ACHN (cell line): ENCODE data around the gene ANKDD1B.

Experiments used
- DNase-seq: peaks from one replicate; pipeline ENCODE4 v3.0.0-alpha.2; 2015
- in situ Hi-C: cut with HindIII; loops from 2 replicates; pipeline ENCODE4 v1.10.0; 2017; ENCODE audit warnings: low sequenced_read_pairs, low pct_ligation_motif_present, low pct_unique_long_range_greater_than_20kb

Gene ANKDD1B

DNA sequence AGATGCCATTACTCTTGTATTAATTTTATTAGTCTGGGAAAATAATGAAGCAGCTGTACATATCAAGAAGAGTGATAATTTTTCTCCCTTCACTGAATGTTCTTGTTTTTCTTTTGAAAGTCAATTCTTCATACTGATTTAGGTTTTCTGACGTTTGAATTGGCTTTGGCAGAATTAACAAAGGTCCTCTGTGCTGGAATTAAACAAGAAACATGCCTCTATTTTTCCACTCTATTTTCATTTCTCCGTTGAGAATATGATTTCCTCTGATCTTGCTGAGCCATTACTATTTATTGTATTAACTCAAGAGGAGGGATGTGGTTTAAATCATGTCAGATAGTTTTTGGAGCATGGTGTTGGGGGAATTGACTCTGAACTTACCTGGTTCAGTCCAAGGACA lies 42.3 kb downstream of the ANKDD1B start:
- in situ Hi-C loops = no loop called here
- no peak for DNase-seq

DNA sequence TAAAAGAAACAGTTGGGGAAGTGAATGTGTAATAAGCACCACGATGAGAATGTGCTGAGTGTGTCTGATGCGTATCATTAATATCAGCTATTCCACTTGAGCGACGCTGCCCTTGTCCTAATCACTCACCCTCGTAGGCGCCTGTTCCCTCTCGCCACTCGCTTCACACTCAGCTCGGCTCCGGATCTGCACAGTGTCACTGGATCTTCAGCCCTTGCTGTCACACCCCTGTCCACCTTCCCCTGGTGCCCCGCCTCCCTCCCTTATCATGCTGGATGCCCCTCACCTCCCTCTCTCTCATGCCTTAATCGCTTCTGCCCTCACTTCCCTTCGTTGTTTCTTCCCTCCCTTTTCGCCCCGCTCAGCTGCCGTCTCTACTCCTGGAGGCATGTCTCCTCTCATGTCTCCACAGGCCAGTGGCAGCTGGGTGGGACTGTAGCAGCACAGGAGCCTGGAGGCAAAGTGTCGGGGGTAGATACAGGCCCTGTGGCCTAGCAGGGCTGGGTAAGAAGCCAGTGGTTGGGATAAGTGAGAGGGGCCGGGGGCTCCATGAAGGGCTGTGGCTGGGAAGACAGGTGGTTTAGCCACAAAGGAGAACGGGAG lies 43.5 kb downstream of the ANKDD1B start:
- in situ Hi-C loops = no loop called here
- DNase-seq = no peak

DNA sequence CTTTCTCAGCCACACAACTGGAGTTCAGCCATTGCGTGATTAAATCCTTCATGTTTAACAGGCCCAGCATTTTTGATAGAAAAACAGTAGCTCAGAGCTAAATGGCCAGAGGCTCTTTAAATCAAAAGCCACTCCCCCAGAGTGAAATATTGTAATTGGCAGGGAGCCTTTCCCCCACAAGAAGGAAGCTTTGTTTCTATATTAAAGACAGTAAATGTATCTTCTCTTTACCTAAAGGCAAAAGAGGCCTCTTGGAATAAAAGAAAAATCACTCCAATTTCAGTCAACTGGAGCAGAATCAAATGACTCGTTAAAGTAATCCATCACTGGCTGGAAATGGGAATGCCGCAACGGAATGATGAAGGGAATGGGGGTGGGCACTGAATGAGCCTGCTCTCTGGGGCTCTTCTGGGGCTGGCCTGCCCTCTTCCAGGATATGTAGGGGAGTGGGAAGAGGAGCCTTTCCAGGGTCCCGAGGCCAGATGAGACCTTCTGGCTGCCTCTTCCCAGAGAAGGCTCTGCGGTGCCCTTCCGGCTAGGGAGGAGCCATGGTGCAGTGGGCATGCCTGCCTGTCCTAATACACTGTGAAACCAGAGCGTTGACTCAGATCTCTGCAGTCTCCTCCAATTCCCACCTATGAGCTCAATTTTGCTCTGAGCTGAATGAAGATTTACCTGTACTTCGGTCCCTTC lies 45.2 kb downstream of the ANKDD1B start:
- DNase-seq = peak; percentile 63

DNA sequence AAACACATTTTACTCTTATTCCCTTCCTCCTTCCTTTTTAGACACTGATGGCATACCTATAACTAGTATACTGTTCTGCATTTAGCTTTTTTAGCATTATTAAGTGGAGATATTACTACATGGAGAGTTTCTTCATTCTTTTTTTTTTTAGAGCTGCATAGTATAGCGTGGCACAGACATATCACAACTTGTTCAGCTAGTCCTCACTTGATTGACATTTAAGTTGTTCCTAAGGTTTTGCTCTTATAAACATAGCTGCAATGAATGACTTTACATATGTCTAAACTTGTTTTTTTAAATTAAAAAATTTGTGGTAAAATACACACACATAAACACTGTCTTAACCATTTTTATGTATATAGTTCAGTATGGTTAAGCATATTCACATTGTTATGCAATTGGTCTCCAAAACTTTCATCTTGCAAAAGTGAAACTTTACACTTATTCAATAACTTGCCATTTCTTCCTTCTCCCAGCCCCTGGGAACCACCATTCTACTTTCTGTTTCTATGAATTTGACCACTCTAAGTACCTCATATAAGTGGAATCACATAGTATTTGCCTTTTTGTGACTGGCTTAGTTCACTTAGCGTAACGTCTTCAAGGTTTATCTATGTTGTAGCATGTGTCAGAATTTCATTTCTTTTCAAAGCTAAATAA lies 48.7 kb downstream of the ANKDD1B start:
- in situ Hi-C loops = no loop called here
- DNase-seq = no peak

More for the DNA sequence above, 45.2 kb downstream of the ANKDD1B start:
- in situ Hi-C loops = no loop called here

DNA sequence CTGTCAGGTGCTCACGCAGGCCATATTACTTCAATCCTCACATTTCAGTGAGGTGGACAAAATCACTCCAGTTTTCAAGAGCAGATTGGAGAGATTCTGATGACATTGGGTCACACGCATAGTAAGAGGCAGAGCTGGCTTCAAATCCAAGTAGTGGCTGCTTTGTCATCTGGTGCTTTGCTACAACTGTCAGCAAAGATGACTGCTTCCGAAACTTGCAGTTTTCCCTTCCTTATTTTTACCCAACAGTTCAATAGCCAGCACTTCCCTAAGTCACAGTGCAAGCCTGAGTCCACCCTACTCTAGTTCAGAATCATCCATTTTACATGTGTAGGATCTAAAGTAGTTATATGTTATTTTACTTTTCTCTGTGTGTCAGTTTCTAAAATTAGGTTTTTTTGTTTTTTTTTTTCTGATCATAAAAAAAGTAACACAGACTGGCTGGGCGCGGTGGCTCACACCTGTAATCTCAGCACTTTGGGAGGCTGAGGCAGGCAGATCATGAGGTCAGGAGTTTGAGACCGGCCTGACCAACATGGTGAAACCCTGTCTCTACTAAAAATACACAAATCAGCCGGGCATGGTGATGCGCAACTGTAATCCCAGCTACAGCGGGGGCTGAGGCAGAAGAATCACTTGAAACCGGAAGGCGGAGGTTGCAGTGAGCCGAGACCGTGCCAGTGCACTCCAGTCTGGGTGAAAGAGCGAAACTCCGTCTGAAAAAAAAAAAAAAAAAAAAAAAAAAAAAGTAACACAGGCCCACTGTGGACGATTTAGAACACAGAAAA lies 49.6 kb downstream of the ANKDD1B start:
- no peak for DNase-seq
- in situ Hi-C loops = no loop called here

DNA sequence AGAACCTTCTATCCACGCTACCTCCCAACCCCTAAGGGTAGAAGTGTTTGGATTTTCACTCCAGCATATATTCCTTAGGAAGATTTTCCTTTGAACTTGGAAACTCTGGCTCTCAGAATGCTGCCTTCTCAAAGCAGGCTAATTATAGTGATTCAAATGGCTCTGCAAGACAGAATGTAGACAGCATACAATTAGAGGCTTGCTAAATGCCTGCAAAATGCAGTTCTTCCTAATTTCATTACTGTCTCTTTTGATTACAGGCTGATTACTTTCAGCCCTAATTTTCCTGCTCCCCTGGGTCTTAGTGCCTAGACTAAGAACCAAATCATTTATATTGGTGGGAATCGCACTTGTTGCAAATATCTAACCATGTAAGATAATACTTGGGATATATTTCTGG lies 50.8 kb downstream of the ANKDD1B start:
- DNase-seq = no peak
- in situ Hi-C loops = no loop called here

DNA sequence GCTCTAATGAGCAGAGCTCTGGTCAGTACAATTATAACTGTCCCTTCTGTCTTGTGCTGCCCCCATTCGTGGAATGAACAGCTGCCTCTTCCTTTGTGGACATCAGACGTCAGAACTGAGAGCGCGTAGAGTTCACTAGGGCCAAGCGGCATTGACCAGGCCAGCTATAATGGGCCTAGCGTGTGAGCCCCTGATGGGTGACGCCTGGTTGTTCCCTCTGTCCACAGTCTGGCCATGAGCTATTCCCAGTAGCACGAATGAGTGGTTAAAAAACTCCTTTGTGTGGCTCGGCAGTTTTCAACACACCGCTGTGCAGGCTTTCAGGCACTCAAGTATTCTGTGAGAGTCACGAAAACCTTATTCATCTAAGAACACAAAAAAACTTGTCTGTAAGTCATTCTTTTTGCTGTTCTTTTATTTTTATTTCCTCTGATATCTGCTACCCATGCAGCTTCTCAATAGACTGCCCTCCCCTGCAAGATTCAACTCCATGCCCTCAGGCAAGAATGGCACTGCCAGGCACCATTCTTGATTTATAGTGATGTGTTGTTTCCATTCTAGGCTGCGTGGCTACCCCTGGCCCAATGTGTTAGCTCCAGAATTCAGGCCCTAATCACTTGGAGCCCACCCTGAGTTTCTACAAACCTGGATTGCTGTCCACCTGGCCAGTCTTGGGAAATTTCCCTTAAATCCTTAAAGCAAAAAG lies 52.5 kb downstream of the ANKDD1B start:
- DNase-seq = no peak
- in situ Hi-C loops = no loop called here

DNA sequence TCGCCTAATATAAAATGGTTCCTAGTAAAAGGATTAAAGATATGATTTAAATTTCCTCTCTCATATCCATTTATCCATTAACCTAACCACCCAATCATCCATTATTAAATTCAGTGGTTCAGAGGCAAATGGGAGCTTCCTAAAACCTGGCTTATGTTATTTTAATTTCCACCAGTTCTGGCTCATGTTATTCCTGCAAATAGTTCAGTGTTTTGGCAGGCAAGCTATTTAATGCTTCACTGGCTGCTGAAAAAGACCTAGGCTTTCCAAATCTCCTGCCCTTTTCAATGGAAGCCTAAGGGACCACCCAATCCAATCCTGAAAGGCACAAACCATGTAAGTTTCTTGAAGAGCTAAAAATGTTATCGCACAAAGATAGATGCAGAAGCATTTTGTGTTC lies 53.7 kb downstream of the ANKDD1B start:
- in situ Hi-C loops = no loop called here
- no peak for DNase-seq

DNA sequence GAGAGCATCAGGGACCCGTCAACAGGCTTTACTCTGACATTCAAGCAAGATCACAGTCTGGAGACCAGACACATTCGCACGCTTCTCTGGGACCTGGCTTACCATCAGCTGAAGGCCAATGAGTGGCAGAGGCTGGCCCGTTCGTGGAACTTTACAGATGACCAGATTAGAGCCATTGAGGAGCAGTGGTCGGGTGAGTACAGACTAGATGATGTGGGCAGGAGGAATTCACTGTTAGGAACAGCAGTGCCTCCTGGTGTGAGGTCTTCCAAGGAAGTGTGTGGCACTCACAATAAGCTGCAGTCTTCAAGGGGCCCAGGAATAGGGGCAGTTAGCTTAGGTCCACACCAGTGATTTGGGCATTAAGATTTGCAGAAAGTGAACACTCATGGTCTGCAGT lies 55.5 kb downstream of the ANKDD1B start:
- DNase-seq = peak; percentile 5
- in situ Hi-C loops = no loop called here

DNA sequence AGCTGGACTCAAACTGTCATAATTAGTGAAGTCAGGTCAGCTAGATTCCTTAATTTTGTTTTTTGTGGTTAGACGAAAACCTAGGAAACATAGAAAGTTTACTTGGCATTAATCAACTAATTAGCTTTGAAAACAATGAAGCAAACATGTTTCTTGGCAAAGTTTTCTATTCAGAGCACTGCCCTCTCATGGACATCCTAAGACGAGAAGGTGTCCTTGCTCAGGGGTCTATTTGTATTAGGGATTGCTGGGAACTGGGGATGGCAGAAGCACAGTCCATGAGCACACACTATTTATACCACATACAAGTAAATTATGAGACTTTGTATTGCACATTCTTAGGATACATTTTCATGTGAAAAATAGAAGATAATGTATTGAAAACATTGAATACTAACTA lies 56.3 kb downstream of the ANKDD1B start:
- peak; percentile 6 for DNase-seq
- in situ Hi-C loops = no loop called here

DNA sequence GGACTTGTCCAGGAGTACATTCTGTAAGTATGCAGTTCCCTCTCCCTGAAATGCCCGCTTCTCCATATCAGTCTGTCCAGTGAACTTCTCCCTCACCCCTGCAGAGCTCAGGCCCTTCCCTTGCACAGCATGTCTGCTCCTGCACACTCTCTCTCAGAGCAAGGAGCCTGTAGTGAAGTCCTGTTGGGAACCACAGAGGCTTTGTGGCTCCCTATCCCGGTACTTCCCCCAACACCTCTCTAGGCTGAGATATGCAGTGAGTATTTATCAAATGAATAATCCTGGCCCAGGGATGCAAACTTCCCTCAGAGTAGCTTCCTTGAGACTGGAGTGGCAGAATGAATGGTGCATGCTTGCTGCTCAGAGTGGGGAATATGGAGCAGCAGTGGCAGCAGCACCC lies 57.2 kb downstream of the ANKDD1B start:
- in situ Hi-C loops = no loop called here
- DNase-seq = no peak

DNA sequence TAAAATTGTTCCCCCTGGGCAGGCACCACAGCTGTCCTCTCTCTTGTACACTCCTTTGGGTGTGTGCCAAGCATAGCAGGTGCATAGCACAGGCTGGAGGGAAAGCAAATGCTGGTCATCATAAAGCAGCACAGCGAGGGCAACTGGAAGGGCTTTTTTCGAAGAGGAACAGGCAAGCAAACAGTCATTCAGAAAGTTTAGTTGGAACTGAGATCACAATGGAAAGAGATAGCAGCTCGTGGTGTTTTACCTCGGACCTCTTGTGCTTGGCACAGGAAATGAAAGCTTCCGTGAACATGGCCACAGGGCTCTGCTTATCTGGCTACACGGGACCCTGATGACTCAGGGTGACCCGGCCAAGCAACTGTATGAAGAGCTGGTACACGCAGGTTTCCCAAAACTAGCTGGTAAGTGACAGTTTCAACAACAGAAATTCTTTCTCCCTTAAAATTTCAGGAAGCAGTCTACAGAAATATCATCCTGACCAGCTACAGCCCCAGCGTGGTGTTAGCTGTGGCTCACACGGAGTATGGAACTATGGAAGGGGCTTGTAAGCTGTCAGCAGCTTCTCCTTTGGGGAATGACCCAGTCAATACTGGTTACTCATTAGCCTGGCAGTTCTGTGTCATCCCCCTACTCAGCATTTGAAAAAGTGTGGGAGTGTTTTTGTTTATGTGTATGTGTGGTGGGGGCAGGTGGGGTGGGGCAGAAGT lies 57.9 kb downstream of the ANKDD1B start:
- DNase-seq = peak; percentile 62
- in situ Hi-C loops = no loop called here

DNA sequence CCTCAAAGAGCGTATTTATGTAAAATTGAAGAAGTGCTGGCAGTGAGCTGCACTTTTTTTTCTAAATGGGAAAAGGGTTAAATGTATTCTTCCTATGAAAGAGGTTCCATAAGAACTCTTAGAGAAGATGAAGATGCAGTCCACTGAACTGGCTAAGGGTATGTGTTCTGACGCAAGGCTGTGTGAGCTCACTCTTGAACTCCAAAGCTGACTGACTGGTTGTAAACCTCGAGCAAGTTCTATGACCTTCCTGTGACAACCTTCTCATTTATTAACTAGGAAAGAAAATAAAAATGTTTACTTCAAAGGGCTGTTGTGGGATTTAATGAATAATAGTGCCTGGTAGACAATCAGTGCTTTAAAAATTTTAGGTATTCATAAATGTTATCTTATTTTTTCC lies 59.3 kb downstream of the ANKDD1B start:
- in situ Hi-C loops = no loop called here

DNA sequence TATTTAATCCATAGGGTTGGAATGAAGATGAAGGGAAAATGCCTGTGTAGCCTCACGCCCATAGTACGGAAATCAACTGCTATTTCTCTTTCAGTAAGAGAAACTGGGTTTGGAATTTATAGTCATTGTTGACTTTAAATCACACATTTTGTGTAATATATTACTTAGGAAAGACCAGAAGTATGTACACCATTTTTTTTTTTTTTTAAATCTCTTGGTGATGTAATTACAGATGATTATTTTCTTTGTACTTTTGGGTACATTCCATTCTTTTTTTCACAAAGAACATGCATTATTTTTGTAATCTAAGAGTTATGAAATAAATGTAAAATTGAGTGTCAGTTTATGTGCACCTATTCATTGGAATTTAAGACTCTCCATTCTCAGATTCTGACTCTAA lies 60.3 kb downstream of the ANKDD1B start:
- in situ Hi-C loops = no loop called here
- no peak for DNase-seq

More for the DNA sequence above, 59.3 kb downstream of the ANKDD1B start:
- DNase-seq = no peak

DNA sequence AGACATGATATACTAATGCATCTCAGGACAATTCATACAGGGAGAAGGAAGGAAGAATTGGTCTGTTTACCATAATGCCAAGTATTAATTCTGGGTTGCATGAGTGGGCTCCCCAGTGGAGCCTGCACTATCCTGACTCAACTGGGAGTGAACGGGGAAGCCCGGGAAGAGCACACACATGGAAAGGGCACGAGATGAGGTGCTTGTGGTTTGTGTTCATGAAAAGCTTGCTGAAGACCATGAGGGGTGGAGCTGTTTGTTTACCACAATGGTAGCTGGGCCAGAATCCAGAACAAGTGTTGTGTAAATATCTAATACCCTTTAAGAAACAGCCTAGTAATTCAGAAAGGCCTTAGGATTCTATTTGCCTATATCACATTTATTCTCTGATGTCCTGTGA lies 61.4 kb downstream of the ANKDD1B start:
- DNase-seq = no peak
- in situ Hi-C loops = no loop called here

DNA sequence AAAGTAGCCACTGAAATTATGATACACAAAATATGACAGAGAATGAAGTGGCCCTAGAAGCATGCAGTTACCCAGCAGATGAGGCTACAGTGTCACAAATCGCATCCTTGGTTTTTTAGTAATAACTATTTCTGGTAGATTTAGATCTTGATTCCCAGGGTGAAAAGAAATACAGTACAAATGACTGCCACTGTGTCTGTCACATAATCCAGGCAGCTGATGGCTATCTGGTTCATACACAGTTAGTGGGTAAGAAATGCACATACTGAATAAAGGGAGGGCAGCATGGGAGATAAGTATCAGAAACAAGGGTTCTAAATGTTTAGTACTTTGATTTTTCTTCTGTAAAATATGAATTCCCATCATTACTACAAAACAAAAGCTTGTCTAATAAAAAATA lies 64.5 kb downstream of the ANKDD1B start:
- in situ Hi-C loops = no loop called here
- DNase-seq = no peak

DNA sequence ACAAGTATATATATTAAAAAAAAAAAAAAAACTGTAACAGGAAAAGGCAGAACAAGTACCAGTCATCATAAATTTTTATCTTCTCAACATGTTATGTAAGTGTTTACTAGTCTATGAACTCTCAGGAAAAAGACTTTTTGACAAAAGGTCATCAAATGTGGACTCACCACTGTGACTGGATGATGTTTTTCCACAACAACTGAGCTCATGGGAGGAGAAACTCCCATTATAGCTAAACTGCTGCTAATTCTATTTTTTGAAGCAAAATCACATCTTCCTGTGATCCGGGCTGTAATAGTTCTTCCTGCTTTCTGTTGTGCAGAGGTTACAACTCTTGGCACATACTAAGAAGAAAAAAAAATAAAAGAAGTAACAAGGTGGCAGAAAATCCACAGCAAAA lies 66.4 kb downstream of the ANKDD1B start:
- in situ Hi-C loops = no loop called here
- DNase-seq = no peak

DNA sequence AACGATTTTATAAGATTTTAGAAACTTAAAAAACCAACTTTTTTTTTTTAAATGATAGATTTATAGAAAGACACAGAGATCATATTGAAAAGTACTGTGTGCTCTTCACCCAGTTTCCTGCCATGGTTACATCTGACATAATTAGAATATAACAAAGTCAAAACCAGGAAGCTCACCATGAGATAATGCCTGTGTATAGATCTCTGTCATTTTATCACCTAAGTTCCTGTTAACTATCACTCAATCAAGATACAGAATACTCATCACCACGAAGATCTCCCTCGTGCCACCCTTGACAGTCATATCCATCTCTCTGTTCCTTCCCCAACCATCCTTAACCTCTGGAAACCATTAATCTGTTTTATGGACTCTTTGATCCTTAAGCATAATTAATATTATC lies 66.9 kb downstream of the ANKDD1B start:
- DNase-seq = no peak
- in situ Hi-C loops = no loop called here
